Neuronal stem cell (in vitro differentiated cells): ENCODE data around the gene VSTM4.

Source experiments
- DNase-seq: peaks from one replicate; pipeline ENCODE4 v3.0.0-alpha.2; 2013; ENCODE audit warnings: low spot score
- H2AFZ ChIP-seq: one replicate; pipeline ENCODE4 v1.6.1; 2013; ENCODE audit warnings: mild to moderate bottlenecking, low read length, inconsistent platforms
- H2AK5ac ChIP-seq: 2 replicates; pipeline ENCODE4 v1.6.1; 2013; ENCODE audit warnings: low read depth, mild to moderate bottlenecking, inconsistent platforms, low read length, moderate library complexity, mixed read lengths
- H2BK120ac ChIP-seq: 2 replicates; pipeline ENCODE4 v1.6.1; 2013; ENCODE audit warnings: low read depth, mild to moderate bottlenecking, inconsistent platforms, low read length, moderate library complexity, mixed read lengths
- H2BK12ac ChIP-seq: one replicate; pipeline ENCODE4 v1.6.1; 2013; ENCODE audit warnings: low read length, inconsistent platforms
- H2BK15ac ChIP-seq: 2 replicates; pipeline ENCODE4 v1.6.1; 2013; ENCODE audit warnings: mild to moderate bottlenecking, low read length, inconsistent platforms, mixed read lengths
- H2BK5ac ChIP-seq: one replicate; pipeline ENCODE4 v1.6.1; 2013; ENCODE audit warnings: inconsistent platforms, mild to moderate bottlenecking, low read length, moderate library complexity
- H3K14ac ChIP-seq: one replicate; pipeline ENCODE4 v1.6.1; 2013; ENCODE audit warnings: low read length, inconsistent platforms
- H3K18ac ChIP-seq: 2 replicates; pipeline ENCODE4 v1.6.1; 2013; ENCODE audit warnings: low read length, inconsistent platforms
- H3K23ac ChIP-seq: 2 replicates; pipeline ENCODE4 v1.6.1; 2013; ENCODE audit warnings: low read depth, mild to moderate bottlenecking, mixed read lengths, low read length, inconsistent platforms; ENCODE audit not compliant: poor library complexity
- H3K27ac ChIP-seq: replicated peaks from 3 replicates; pipeline ENCODE4 v1.5.1; 2013; ENCODE audit warnings: low read length, inconsistent platforms
- H3K27me3 ChIP-seq, 3 experiments: 2 replicates each; pipeline ENCODE4 v1.6.1; 2013; ENCODE audit warnings: low read length in 3 of 3, mild to moderate bottlenecking in 2 of 3, inconsistent platforms in 1 of 3, low read depth in 1 of 3, mixed read lengths in 1 of 3, moderate library complexity in 1 of 3; ENCODE audit not compliant: control insufficient read depth in 3 of 3, insufficient read depth in 3 of 3
- H3K36me3 ChIP-seq, 2 donors: replicated peaks in 1 of 2; 2 replicates each; pipeline ENCODE4 v1.6.1; 2013; ENCODE audit warnings: low read length in 2 of 2; ENCODE audit not compliant: control insufficient read depth in 2 of 2, insufficient read depth in 2 of 2
- H3K4ac ChIP-seq: 2 replicates; pipeline ENCODE4 v1.6.1; 2013; ENCODE audit warnings: inconsistent platforms, mild to moderate bottlenecking, low read length, moderate library complexity
- H3K4me1 ChIP-seq, 2 donors: 1 replicate in 1 of 2; 2 replicates in 1 of 2; pipeline ENCODE4 v1.6.1; 2013; ENCODE audit warnings: low read length in 2 of 2, low read depth in 1 of 2; ENCODE audit not compliant: control insufficient read depth in 2 of 2, insufficient read depth in 1 of 2
- H3K4me2 ChIP-seq: one replicate; pipeline ENCODE4 v1.6.1; 2013; ENCODE audit warnings: mild to moderate bottlenecking, low read length, inconsistent platforms; ENCODE audit not compliant: insufficient read depth, poor library complexity, severe bottlenecking
- H3K4me3 ChIP-seq, 2 donors: 2 replicates each; pipeline ENCODE4 v1.5.1; 2013; ENCODE audit warnings: low read length in 2 of 2, mild to moderate bottlenecking in 2 of 2, inconsistent platforms in 1 of 2, moderate library complexity in 1 of 2
- H3K79me1 ChIP-seq: one replicate; pipeline ENCODE4 v1.6.1; 2013; ENCODE audit warnings: low read depth, mild to moderate bottlenecking, inconsistent platforms, low read length, moderate library complexity
- H3K9ac ChIP-seq: one replicate; pipeline ENCODE4 v1.6.1; 2013; ENCODE audit warnings: mild to moderate bottlenecking, low read depth, low read length, inconsistent platforms; ENCODE audit not compliant: poor library complexity
- H3K9me3 ChIP-seq, 2 donors: replicated peaks in 1 of 2; 2 replicates each; pipeline versions ENCODE3 to v1.6.1; 2013; ENCODE audit warnings: low read length in 2 of 2, mild to moderate bottlenecking in 2 of 2, inconsistent platforms in 1 of 2, low read depth in 1 of 2, mixed read lengths in 1 of 2, moderate library complexity in 1 of 2; ENCODE audit not compliant: control insufficient read depth in 2 of 2, insufficient read depth in 1 of 2
- H4K8ac ChIP-seq: one replicate; pipeline ENCODE4 v1.6.1; 2013; ENCODE audit warnings: low read depth, mild to moderate bottlenecking, inconsistent platforms, low read length, moderate library complexity
- H4K91ac ChIP-seq: one replicate; pipeline ENCODE4 v1.6.1; 2013; ENCODE audit warnings: low read length, low read depth, mild to moderate bottlenecking, inconsistent platforms; ENCODE audit not compliant: poor library complexity
- WGBS, 2 donors: extraction: QIAGEN DNeasy Blood & Tissue Kit; methylation state at CpG; one replicate each; pipeline ENCODE4 v1.1.7; 2013; ENCODE audit warnings: missing lambda C conversion rate in 2 of 2, mixed read lengths in 1 of 2; ENCODE audit not compliant: insufficient read length in 2 of 2, insufficient replicate concordance in 1 of 2; ENCODE audit errors: extremely low coverage in 2 of 2; 5-methylcytosine and 5-hydroxymethylcytosine counted together

The VSTM4 gene

DNA sequence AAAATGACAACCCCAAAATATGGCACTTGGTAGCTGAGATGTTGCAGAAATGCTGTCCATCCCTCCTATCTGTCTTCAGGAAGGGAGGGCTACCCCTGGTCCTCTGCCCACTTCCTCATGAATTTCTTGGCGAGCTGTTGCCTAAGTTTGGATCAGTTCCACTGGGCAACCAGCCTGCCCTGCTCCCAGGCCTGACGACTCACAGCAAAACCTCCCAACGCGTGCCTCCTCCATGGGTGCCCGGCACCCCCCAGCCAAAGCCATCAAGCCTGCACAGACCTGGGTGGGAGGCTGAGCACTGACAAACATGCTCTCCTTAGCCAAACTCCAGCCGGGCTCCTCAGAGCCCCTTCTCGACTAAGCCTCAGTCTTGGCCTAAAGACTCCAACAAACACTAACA lies 8.9 kb downstream of the VSTM4 start:
- H3K79me1 ChIP-seq: no peaks in the 10 kb centered on the region
- no peak overlapping the region for H3K9ac ChIP-seq
- no peak overlapping the region for H2BK12ac ChIP-seq
- no peak overlapping the region for H2AK5ac ChIP-seq
- no peak overlapping the region for H3K4me2 ChIP-seq
- H3K18ac ChIP-seq: no peak overlapping the region
- H4K91ac ChIP-seq: no peak overlapping the region
- no peak overlapping the region for H2BK5ac ChIP-seq
- H3K4me1 ChIP-seq: no peaks in the 10 kb centered on the region
- no peak overlapping the region for H3K4ac ChIP-seq
- no peak overlapping the region for H3K23ac ChIP-seq
- H3K4me3 ChIP-seq: no peak overlapping the region
- H3K14ac ChIP-seq: no peak overlapping the region
- H2BK15ac ChIP-seq: no peak overlapping the region
- no peaks in the 10 kb centered on the region for H3K27me3 ChIP-seq
- H4K8ac ChIP-seq: no peak overlapping the region
- H2BK120ac ChIP-seq: no peak overlapping the region
- no peak overlapping the region for H3K27ac ChIP-seq
- no CpG with 5 or more reads among the region's 7 CpGs for WGBS, 2 donors
- H2AFZ ChIP-seq: no peak overlapping the region
- peaks cover 0 to 4% of the 10 kb centered on the region in 2 donors for H3K36me3 ChIP-seq
- DNase-seq: no peak
- no peaks in the 10 kb centered on the region for H3K9me3 ChIP-seq

DNA sequence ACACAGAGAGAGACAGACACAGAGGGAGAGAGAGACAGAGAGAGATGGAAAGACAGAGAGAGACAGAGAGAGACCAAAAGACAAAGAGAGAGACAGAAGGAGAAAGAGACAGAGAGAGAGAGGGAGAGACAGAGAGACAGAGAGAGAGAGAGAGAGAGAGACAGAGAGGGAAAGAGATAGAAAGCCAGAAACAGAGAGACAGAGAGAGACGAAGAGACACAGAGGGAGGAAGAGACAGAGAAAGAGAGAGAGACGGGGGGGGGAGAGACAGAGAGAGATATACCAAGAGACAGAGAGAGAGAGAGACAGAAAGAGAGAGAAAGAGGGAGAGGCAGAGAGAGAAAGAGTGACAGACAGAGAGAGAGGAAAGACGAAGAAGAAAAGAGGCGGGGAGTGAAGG lies 10.2 kb downstream of the VSTM4 start:
- no peaks in the 10 kb centered on the region for H3K9me3 ChIP-seq
- no peak overlapping the region for H3K4me3 ChIP-seq
- H3K14ac ChIP-seq: no peak overlapping the region
- no peaks in the 10 kb centered on the region for H3K79me1 ChIP-seq
- H3K4me2 ChIP-seq: no peak overlapping the region
- H3K18ac ChIP-seq: no peak overlapping the region
- H3K9ac ChIP-seq: no peak overlapping the region
- H4K91ac ChIP-seq: no peak overlapping the region
- no peak overlapping the region for H4K8ac ChIP-seq
- H2AFZ ChIP-seq: no peak overlapping the region
- no peak for DNase-seq
- H2BK5ac ChIP-seq: no peak overlapping the region
- H2BK12ac ChIP-seq: no peak overlapping the region
- WGBS, 2 donors: no CpG with 5 or more reads among the region's 4 CpGs
- no peak overlapping the region for H3K27ac ChIP-seq
- no peak overlapping the region for H2BK15ac ChIP-seq
- H3K4me1 ChIP-seq: no peaks in the 10 kb centered on the region
- H3K4ac ChIP-seq: no peak overlapping the region
- H2AK5ac ChIP-seq: no peak overlapping the region
- no peaks in the 10 kb centered on the region for H3K27me3 ChIP-seq
- no peak overlapping the region for H3K23ac ChIP-seq
- H3K36me3 ChIP-seq: peaks cover 0 to 4% of the 10 kb centered on the region in 2 donors
- no peak overlapping the region for H2BK120ac ChIP-seq

DNA sequence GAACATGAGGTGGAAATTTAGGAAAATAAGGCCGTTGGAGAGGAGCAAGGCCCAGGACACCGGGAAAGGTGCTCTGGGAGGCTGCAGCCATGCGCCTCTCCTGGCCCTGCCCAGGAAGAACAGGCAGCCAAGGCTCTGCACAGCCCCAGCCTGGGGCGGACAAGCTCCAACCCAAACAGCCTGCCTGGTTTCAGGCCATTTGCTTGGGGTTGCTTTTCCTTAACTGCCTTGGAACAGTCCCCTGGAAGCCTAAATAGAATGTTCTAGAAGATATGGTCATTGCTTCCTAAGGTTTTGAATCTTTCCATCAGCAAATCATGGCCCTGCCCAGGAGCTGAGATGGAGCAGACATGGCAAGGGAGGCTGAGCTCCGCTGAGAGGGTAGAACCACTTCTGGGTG lies 11.0 kb downstream of the VSTM4 start:
- Histone ChIP-seq H3K4me2 (no peak overlapping the region), H3K4me1 (no peaks in the 10 kb centered on the region), H3K79me1 (no peaks in the 10 kb centered on the region), H3K9me3 (no peaks in the 10 kb centered on the region), H2BK15ac (no peak overlapping the region), H3K23ac (no peak overlapping the region), H2BK5ac (no peak overlapping the region), H3K14ac (no peak overlapping the region), H2AFZ (no peak overlapping the region), H3K9ac (no peak overlapping the region), H3K27ac (no peak overlapping the region), H2BK120ac (no peak overlapping the region), H2AK5ac (no peak overlapping the region), H3K36me3 (peaks cover 0 to 4% of the 10 kb centered on the region in 2 donors), H3K18ac (no peak overlapping the region), H3K4ac (no peak overlapping the region), H4K8ac (no peak overlapping the region), H3K27me3 (no peaks in the 10 kb centered on the region), H2BK12ac (no peak overlapping the region), H3K4me3 (no peak overlapping the region), H4K91ac (no peak overlapping the region)
- no CpG with 5 or more reads among the region's 5 CpGs for WGBS, 2 donors
- no peak for DNase-seq

DNA sequence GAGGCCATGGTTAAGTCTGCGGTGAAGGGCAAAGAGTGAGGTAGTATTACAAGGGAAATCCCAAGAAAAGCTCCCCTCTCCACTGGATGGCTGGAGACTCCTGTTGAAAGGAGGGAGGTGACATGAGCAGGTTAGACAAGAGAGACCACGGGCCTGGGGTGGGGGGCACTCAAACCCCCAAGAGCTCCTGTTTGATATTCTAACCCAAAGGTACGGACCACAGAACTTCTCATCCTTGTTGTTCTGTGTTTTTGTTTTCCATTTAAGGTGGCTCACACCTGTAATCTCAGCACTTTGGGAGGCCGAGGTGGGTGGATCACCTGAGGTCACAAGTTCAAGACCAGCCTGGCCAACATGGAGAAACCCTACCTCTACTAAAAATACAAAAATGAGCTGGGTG lies 11.6 kb downstream of the VSTM4 start:
- Histone ChIP-seq H3K27me3 (no peaks in the 10 kb centered on the region), H2BK15ac (no peak overlapping the region), H3K36me3 (peaks cover 0 to 4% of the 10 kb centered on the region in 2 donors), H2AK5ac (no peak overlapping the region), H2BK120ac (no peak overlapping the region), H3K9me3 (no peaks in the 10 kb centered on the region), H3K4me3 (no peak overlapping the region), H3K14ac (no peak overlapping the region), H3K23ac (no peak overlapping the region), H2BK5ac (no peak overlapping the region), H3K79me1 (no peaks in the 10 kb centered on the region), H4K8ac (no peak overlapping the region), H2AFZ (no peak overlapping the region), H3K4ac (no peak overlapping the region), H3K27ac (no peak overlapping the region), H3K18ac (no peak overlapping the region), H3K4me1 (no peaks in the 10 kb centered on the region), H3K9ac (no peak overlapping the region), H3K4me2 (no peak overlapping the region), H4K91ac (no peak overlapping the region), H2BK12ac (no peak overlapping the region)
- no peak for DNase-seq
- WGBS, 2 donors: no CpG with 5 or more reads among the region's 4 CpGs
